Mesenchymal stem cell (in vitro differentiated cells and primary cell): Measurements from ENCODE around the gene FES.
"Not testable (repeated sequence)": the region's sequence is repeated elsewhere in the genome, so short reads cannot be mapped to it uniquely, and the experiment has no call there.

Experiments
- DNase-seq: peaks from one replicate; pipeline ENCODE4 v3.0.0-alpha.2; 2013
- H2AFZ ChIP-seq: one replicate; pipeline ENCODE4 v1.6.1; 2013; ENCODE audit warnings: low read depth, mild to moderate bottlenecking, control low read depth, inconsistent platforms, low read length, moderate library complexity
- H2AK5ac ChIP-seq: 2 replicates; pipeline ENCODE4 v1.6.1; 2013; ENCODE audit warnings: low read length, moderate library complexity, mild to moderate bottlenecking, inconsistent platforms; ENCODE audit not compliant: severe bottlenecking
- H2BK120ac ChIP-seq: one replicate; pipeline ENCODE4 v1.6.1; 2013; ENCODE audit warnings: low read depth, mild to moderate bottlenecking, inconsistent platforms, low read length, moderate library complexity
- H2BK12ac ChIP-seq, 2 experiments: one replicate each; pipeline ENCODE4 v1.6.1; 2013; ENCODE audit warnings: inconsistent platforms in 2 of 2, low read length in 2 of 2, mild to moderate bottlenecking in 2 of 2, moderate library complexity in 2 of 2, control low read depth in 1 of 2
- H2BK15ac ChIP-seq: one replicate; pipeline ENCODE4 v1.6.1; 2013; ENCODE audit warnings: mild to moderate bottlenecking, low read depth, inconsistent platforms; ENCODE audit not compliant: poor library complexity, severe bottlenecking
- H2BK5ac ChIP-seq: 2 replicates; pipeline ENCODE4 v1.6.1; 2013; ENCODE audit warnings: low read depth, mild to moderate bottlenecking, low read length, control low read depth, inconsistent platforms; ENCODE audit not compliant: poor library complexity, severe bottlenecking
- H3K14ac ChIP-seq, 2 experiments: one replicate each; pipeline ENCODE4 v1.6.1; 2013; ENCODE audit warnings: inconsistent platforms in 2 of 2, low read length in 2 of 2, control low read depth in 1 of 2, mild to moderate bottlenecking in 1 of 2, moderate library complexity in 1 of 2
- H3K18ac ChIP-seq, 2 experiments: one replicate each; pipeline ENCODE4 v1.6.1; 2013; ENCODE audit warnings: inconsistent platforms in 2 of 2, low read length in 2 of 2, control low read depth in 1 of 2, low read depth in 1 of 2, mild to moderate bottlenecking in 1 of 2
- H3K23ac ChIP-seq, 2 experiments: one replicate each; pipeline ENCODE4 v1.6.1; 2013; ENCODE audit warnings: inconsistent platforms in 2 of 2, low read length in 2 of 2, mild to moderate bottlenecking in 2 of 2, moderate library complexity in 2 of 2, control low read depth in 1 of 2
- H3K27ac ChIP-seq: 2 replicates; pipeline ENCODE4 v1.5.1; 2013; ENCODE audit warnings: mild to moderate bottlenecking, moderate library complexity, low read length, control low read depth, inconsistent platforms; ENCODE audit not compliant: poor library complexity, severe bottlenecking
- H3K27me3 ChIP-seq, 2 experiments: 2 replicates each; pipeline versions ENCODE4 v1.6.1 to v1.7.0; 2013; ENCODE audit warnings: low read length in 2 of 2, mild to moderate bottlenecking in 2 of 2, moderate library complexity in 2 of 2, control low read depth in 1 of 2, inconsistent platforms in 1 of 2; ENCODE audit not compliant: control insufficient read depth in 1 of 2, insufficient read depth in 1 of 2
- H3K36me3 ChIP-seq, 2 experiments: 2 replicates each; pipeline versions ENCODE4 v1.6.1 to v1.7.0; 2013; ENCODE audit warnings: low read length in 2 of 2, control low read depth in 1 of 2, inconsistent platforms in 1 of 2, low read depth in 1 of 2, mild to moderate bottlenecking in 1 of 2; ENCODE audit not compliant: insufficient read depth in 2 of 2, control insufficient read depth in 1 of 2
- H3K4ac ChIP-seq, 2 experiments: one replicate each; pipeline ENCODE4 v1.6.1; 2013; ENCODE audit warnings: inconsistent platforms in 2 of 2, low read length in 2 of 2, mild to moderate bottlenecking in 2 of 2, moderate library complexity in 2 of 2, control low read depth in 1 of 2, low read depth in 1 of 2
- H3K4me1 ChIP-seq: 2 replicates; pipeline ENCODE4 v1.6.1; 2013; ENCODE audit warnings: low read depth, low read length, control low read depth; ENCODE audit not compliant: control insufficient read depth, insufficient read depth
- H3K4me2 ChIP-seq: 2 replicates; pipeline ENCODE4 v1.6.1; 2013; ENCODE audit warnings: low read length, mild to moderate bottlenecking, inconsistent platforms; ENCODE audit not compliant: poor library complexity, severe bottlenecking
- H3K4me3 ChIP-seq, 2 experiments: 2 replicates each; pipeline versions ENCODE4 v1.5.1 to v1.7.0; 2013; ENCODE audit warnings: low read length in 2 of 2, mild to moderate bottlenecking in 2 of 2, control low read depth in 1 of 2, low read depth in 1 of 2; ENCODE audit not compliant: insufficient read depth in 1 of 2
- H3K79me1 ChIP-seq: replicated peaks from 2 replicates; pipeline ENCODE4 v1.6.1; 2013; ENCODE audit warnings: mild to moderate bottlenecking, control low read depth, low read length, inconsistent platforms; ENCODE audit not compliant: poor library complexity, severe bottlenecking
- H3K9ac ChIP-seq: 2 replicates; pipeline ENCODE4 v1.7.0; 2013; ENCODE audit warnings: mild to moderate bottlenecking, low read length, moderate library complexity
- H3K9me3 ChIP-seq: 2 replicates; pipeline ENCODE4 v1.7.0; 2013; ENCODE audit warnings: mild to moderate bottlenecking, low read length; ENCODE audit not compliant: control insufficient read depth
- H4K8ac ChIP-seq: one replicate; pipeline ENCODE4 v1.6.1; 2013; ENCODE audit warnings: inconsistent platforms, mild to moderate bottlenecking, low read length, moderate library complexity
- H4K91ac ChIP-seq: one replicate; pipeline ENCODE4 v1.6.1; 2013; ENCODE audit warnings: mild to moderate bottlenecking, low read length, inconsistent platforms
- WGBS: methylation state at CpG from one replicate; pipeline ENCODE4 v1.1.7; 2013; ENCODE audit warnings: mixed read lengths; 5-methylcytosine and 5-hydroxymethylcytosine counted together

FES gene

GRCh38 chr15:90873488-90873997 lies 10.8 kb upstream of the FES start:
- Histone ChIP-seq H4K91ac (no peak overlapping the region), H2BK120ac (no peak overlapping the region), H3K4me1 (peaks cover 36% of the 10 kb centered on the region), H2BK15ac (no peak overlapping the region), H3K18ac (peak overlapping the region; percentile 1 to 58), H3K9me3 (no peaks in the 10 kb centered on the region), H3K27ac (peak overlapping the region; percentile 9), H2AK5ac (no peak overlapping the region), H2BK12ac (no peak overlapping the region), H4K8ac (no peak overlapping the region), H3K79me1 (peaks cover 18% of the 10 kb centered on the region), H3K4ac (no peak overlapping the region), H3K14ac (no peak overlapping the region), H3K9ac (peak overlapping the region; percentile 93), H3K27me3 (no peaks in the 10 kb centered on the region), H2BK5ac (no peak overlapping the region), H3K23ac (no peak overlapping the region), H3K4me3 (peak overlapping the region in 1 of 2 experiments; percentile 94), H3K4me2 (peak overlapping the region; percentile 89), H3K36me3 (peaks cover 30 to 35% of the 10 kb centered on the region in 2 experiments), H2AFZ (no peak overlapping the region)
- WGBS, result 89% methylated on average over 6 of the region's 6 CpGs
- peak; percentile 18 for DNase-seq

GRCh38 chr15:90873998-90874605 lies 10.2 kb upstream of the FES start:
- no peak overlapping the region for H3K14ac ChIP-seq
- H4K91ac ChIP-seq, result peak overlapping the region; percentile 57
- H2BK120ac ChIP-seq, result peak overlapping the region; percentile 24
- DNase-seq, result peak; percentile 33
- H3K4me2 ChIP-seq, result no peak overlapping the region
- no peak overlapping the region for H2BK5ac ChIP-seq
- peak overlapping the region; percentile 93 for H3K9ac ChIP-seq
- no peaks in the 10 kb centered on the region for H3K27me3 ChIP-seq
- H3K18ac ChIP-seq, result peak overlapping the region; percentile 1 to 58
- H3K27ac ChIP-seq, result peak overlapping the region; percentile 9
- H2BK15ac ChIP-seq, result peak overlapping the region; percentile 62
- 49% methylated on average over 15 of the region's 15 CpGs for WGBS
- H4K8ac ChIP-seq, result no peak overlapping the region
- peaks cover 36 to 41% of the 10 kb centered on the region in 2 experiments for H3K36me3 ChIP-seq
- no peak overlapping the region for H2AFZ ChIP-seq
- H2BK12ac ChIP-seq, result peak overlapping the region in 1 of 2 experiments; percentile 21
- H3K4ac ChIP-seq, result peak overlapping the region in 1 of 2 experiments; percentile 2
- no peaks in the 10 kb centered on the region for H3K9me3 ChIP-seq
- peaks cover 32% of the 10 kb centered on the region for H3K4me1 ChIP-seq
- peak overlapping the region in 1 of 2 experiments; percentile 41 for H3K4me3 ChIP-seq
- peaks cover 20% of the 10 kb centered on the region for H3K79me1 ChIP-seq
- H3K23ac ChIP-seq, result no peak overlapping the region
- no peak overlapping the region for H2AK5ac ChIP-seq

GRCh38 chr15:90874986-90875385 lies 9.3 kb upstream of the FES start:
- not testable (repeated sequence) for H2BK12ac ChIP-seq, H2AK5ac ChIP-seq, H2BK120ac ChIP-seq, H3K27me3 ChIP-seq, H2BK15ac ChIP-seq, H3K27ac ChIP-seq, H4K91ac ChIP-seq, H3K14ac ChIP-seq, DNase-seq, H2AFZ ChIP-seq, H3K4me3 ChIP-seq, H3K18ac ChIP-seq, H3K4ac ChIP-seq, H2BK5ac ChIP-seq, H4K8ac ChIP-seq, H3K4me2 ChIP-seq, H3K9me3 ChIP-seq, H3K23ac ChIP-seq
- 92% methylated on average over 8 of the region's 9 CpGs for WGBS
- peaks cover 45 to 50% of the 10 kb centered on the region in 2 experiments for H3K36me3 ChIP-seq
- H3K9ac ChIP-seq, result peak overlapping the region; percentile 11
- H3K79me1 ChIP-seq, result peaks cover 23% of the 10 kb centered on the region
- peaks cover 26% of the 10 kb centered on the region for H3K4me1 ChIP-seq

GRCh38 chr15:90875549-90875981 lies 8.7 kb upstream of the FES start:
- no peak overlapping the region for H3K18ac ChIP-seq
- H2AK5ac ChIP-seq, result no peak overlapping the region
- no peak overlapping the region for H2BK120ac ChIP-seq
- H3K4ac ChIP-seq, result no peak overlapping the region
- 96% methylated on average over 12 of the region's 12 CpGs for WGBS
- H3K79me1 ChIP-seq, result peaks cover 23% of the 10 kb centered on the region
- H3K23ac ChIP-seq, result no peak overlapping the region
- no peak for DNase-seq
- H2BK5ac ChIP-seq, result no peak overlapping the region
- no peak overlapping the region for H2BK15ac ChIP-seq
- H3K9ac ChIP-seq, result no peak overlapping the region
- no peak overlapping the region for H3K14ac ChIP-seq
- H4K91ac ChIP-seq, result peak overlapping the region; percentile 52
- no peak overlapping the region for H3K27ac ChIP-seq
- peaks cover 23% of the 10 kb centered on the region for H3K4me1 ChIP-seq
- H3K4me3 ChIP-seq, result no peak overlapping the region
- H3K9me3 ChIP-seq, result no peaks in the 10 kb centered on the region
- H4K8ac ChIP-seq, result no peak overlapping the region
- peaks cover 51 to 56% of the 10 kb centered on the region in 2 experiments for H3K36me3 ChIP-seq
- H2AFZ ChIP-seq, result no peak overlapping the region
- no peak overlapping the region for H2BK12ac ChIP-seq
- H3K27me3 ChIP-seq, result no peaks in the 10 kb centered on the region
- no peak overlapping the region for H3K4me2 ChIP-seq
